ENCODE data around the gene IGSF8. TPM values are rescaled to one million over a fixed set of nuclear protein-coding genes. Genes with fewer than 3 reads are reported as not detected.

IGSF8 gene
- total and polyA plus RNA-seq, 3 experiments from 2014 or later, result 39.5 to 59.2 (median 42.7) TPM

GRCh38 chr1:160047111-160047991 lies 51.1 kb downstream of the IGSF8 start:
- POLR2A ChIA-PET, result interaction anchor here (1.1 kb wide), 1 partner anchor 52 kb away, joined by 4 read pairs; the partner anchor contains the start of gene IGSF8
- no peaks in the 10 kb centered on the region for H3K36me3 Mint-ChIP-seq
- peaks cover 10 to 11% (median 10%) of the 10 kb centered on the region in 3 donors for H3K4me1 Mint-ChIP-seq
- Histone ChIP-seq H3K36me3 (ENCODE audit: insufficient read depth, low read length) (no peaks in the 10 kb centered on the region), H3K27me3 (ENCODE audit: insufficient read depth, low read length, poor library complexity, severe bottlenecking) (peaks cover 4% of the 10 kb centered on the region), H3K4me3 (ENCODE audit: low read length) (peak overlapping the region; percentile 7), H3K4me1 (ENCODE audit: insufficient read depth, low read length) (peaks cover 10% of the 10 kb centered on the region), H3K9me3 (ENCODE audit: low read length) (no peaks in the 10 kb centered on the region), H3K27ac (ENCODE audit: low read depth, low read length) (no peak overlapping the region)
- no peaks in the 10 kb centered on the region for H3K9me3 Mint-ChIP-seq
- peak overlapping the region in 6 of 7 donors; percentile 59 to 80 (median 72) for H3K4me3 Mint-ChIP-seq
- CTCF ChIA-PET, result interaction anchor here (1.0 to 4.5 kb wide), 17 partner anchors 10 to 256 kb away, joined by 3 to 63 read pairs (median 4); partner anchors contain the start of genes KCNJ10, KCNJ9 and PIGM
- DNase-seq, result no peak
- peaks cover 13 to 65% of the 10 kb centered on the region in 2 donors for H3K27me3 Mint-ChIP-seq
- H3K27ac Mint-ChIP-seq, result peak overlapping the region in 2 of 8 donors; percentile 26 to 62

- H3K27ac ChIP-seq (ENCODE audit: low read depth, low read length), result no peak overlapping the region
- DNase-seq, result peak in 3 of 5 donors; percentile 39 to 62 (median 56)
- ChIA-PET CTCF (interaction anchor here (1.0 to 4.5 kb wide), 19 partner anchors 9 to 257 kb away, joined by 3 to 63 read pairs (median 4); partner anchors contain the start of genes KCNJ10, KCNJ9 and PIGM), POLR2A (interaction anchor here (1.1 kb wide), 1 partner anchor 52 kb away, joined by 4 read pairs; the partner anchor contains the start of gene IGSF8)
- H3K9me3 ChIP-seq (ENCODE audit: low read length), result no peaks in the 10 kb centered on the region
- no peaks in the 10 kb centered on the region for H3K36me3 ChIP-seq (ENCODE audit: insufficient read depth, low read length)
- peak overlapping the region; percentile 7 for H3K4me3 ChIP-seq (ENCODE audit: low read length)
- Mint-ChIP-seq H3K27ac (peak overlapping the region in 3 of 8 donors; percentile 20 to 78 (median 62)), H3K36me3 (no peaks in the 10 kb centered on the region), H3K27me3 (peaks cover 13 to 60% of the 10 kb centered on the region in 2 donors), H3K9me3 (no peaks in the 10 kb centered on the region), H3K4me3 (peak overlapping the region in 6 of 7 donors; percentile 59 to 80 (median 72)), H3K4me1 (peaks cover 10 to 11% (median 10%) of the 10 kb centered on the region in 3 donors)
- peaks cover 3% of the 10 kb centered on the region for H3K27me3 ChIP-seq (ENCODE audit: insufficient read depth, low read length, poor library complexity, severe bottlenecking)
- peaks cover 10% of the 10 kb centered on the region for H3K4me1 ChIP-seq (ENCODE audit: insufficient read depth, low read length)
These were observed 51.8 kb downstream of the IGSF8 start for GRCh38 chr1:160046494-160047110.

- Histone ChIP-seq H3K36me3 (ENCODE audit: insufficient read depth, low read length) (no peaks in the 10 kb centered on the region), H3K27me3 (ENCODE audit: insufficient read depth, low read length, poor library complexity, severe bottlenecking) (no peaks in the 10 kb centered on the region), H3K27ac (ENCODE audit: low read depth, low read length) (no peak overlapping the region), H3K9me3 (ENCODE audit: low read length) (no peaks in the 10 kb centered on the region), H3K4me3 (ENCODE audit: low read length) (no peak overlapping the region), H3K4me1 (ENCODE audit: insufficient read depth, low read length) (peaks cover 10% of the 10 kb centered on the region)
- ChIA-PET POLR2A (no interaction called here), CTCF (interaction anchor here (0.7 to 4.5 kb wide), 9 partner anchors 11 to 207 kb away, joined by 3 to 63 read pairs (median 9); partner anchors contain the start of genes KCNJ9 and PIGM)
- H3K9me3 Mint-ChIP-seq, result no peaks in the 10 kb centered on the region
- H3K36me3 Mint-ChIP-seq, result no peaks in the 10 kb centered on the region
- peaks cover 10 to 11% (median 10%) of the 10 kb centered on the region in 3 donors for H3K4me1 Mint-ChIP-seq
- no peak overlapping the region for H3K4me3 Mint-ChIP-seq
- H3K27me3 Mint-ChIP-seq, result peaks cover 12 to 55% of the 10 kb centered on the region in 2 donors
- DNase-seq, result no peak
- H3K27ac Mint-ChIP-seq, result no peak overlapping the region
These were observed 52.8 kb downstream of the IGSF8 start for GRCh38 chr1:160045653-160046052.

- CTCF ChIA-PET, result interaction anchor here (1.5 kb wide), 1 partner anchor 42 kb away, joined by 4 read pairs; no protein-coding TSS in a partner anchor
These were observed 54.9 kb downstream of the IGSF8 start for GRCh38 chr1:160043543-160043942.

More at GRCh38 chr1:160043543-160043942, 54.9 kb downstream of the IGSF8 start:
- Histone ChIP-seq H3K4me1 (ENCODE audit: insufficient read depth, low read length) (peaks cover 10% of the 10 kb centered on the region), H3K36me3 (ENCODE audit: insufficient read depth, low read length) (no peaks in the 10 kb centered on the region), H3K27ac (ENCODE audit: low read depth, low read length) (no peak overlapping the region), H3K9me3 (ENCODE audit: low read length) (no peaks in the 10 kb centered on the region), H3K4me3 (ENCODE audit: low read length) (no peak overlapping the region), H3K27me3 (ENCODE audit: insufficient read depth, low read length, poor library complexity, severe bottlenecking) (no peaks in the 10 kb centered on the region)
- Mint-ChIP-seq H3K9me3 (no peaks in the 10 kb centered on the region), H3K27me3 (peaks cover 10 to 41% of the 10 kb centered on the region in 2 donors), H3K27ac (no peak overlapping the region), H3K4me1 (peaks cover 10 to 11% (median 10%) of the 10 kb centered on the region in 3 donors), H3K36me3 (peaks cover 0 to 2% (median 0%) of the 10 kb centered on the region in 3 donors), H3K4me3 (no peak overlapping the region)
- POLR2A ChIA-PET, result no interaction called here
- DNase-seq, result no peak

Other genes starting within 250 kb of the IGSF8 start
- not detected for gene VSIG8, start 236.0 kb downstream of the IGSF8 start, total RNA-seq
- not detected for gene VSIG8, start 236.0 kb downstream of the IGSF8 start, polyA plus RNA-seq
- 1 to 10 TPM in 1 of 2 experiments, under 1 TPM in 1; 0.75 to 1.2 TPM for gene CFAP45, start 198.5 kb downstream of the IGSF8 start, total RNA-seq
- gene CFAP45, start 198.5 kb downstream of the IGSF8 start, polyA plus RNA-seq, result 0.18 TPM
- 100 to 1,000 TPM; 566 to 578 TPM for gene TAGLN2, start 173.1 kb downstream of the IGSF8 start, total RNA-seq
- 811 TPM for gene TAGLN2, start 173.1 kb downstream of the IGSF8 start, polyA plus RNA-seq
- under 1 TPM; 0.04 to 0.11 TPM for gene IGSF9, start 153.0 kb downstream of the IGSF8 start, total RNA-seq
- not detected for gene IGSF9, start 153.0 kb downstream of the IGSF8 start, polyA plus RNA-seq
- not detected for gene SLAMF9, start 144.4 kb downstream of the IGSF8 start, total RNA-seq
- not detected for gene SLAMF9, start 144.4 kb downstream of the IGSF8 start, polyA plus RNA-seq
- gene PIGM, start 66.6 kb downstream of the IGSF8 start, total RNA-seq, result 1 to 10 TPM; 6.5 to 6.9 TPM
- gene PIGM, start 66.6 kb downstream of the IGSF8 start, polyA plus RNA-seq, result 3.2 TPM
- under 1 TPM in 1 of 2 experiments, not detected in 1; 0.13 TPM for gene KCNJ10, start 28.5 kb downstream of the IGSF8 start, total RNA-seq
- not detected for gene KCNJ10, start 28.5 kb downstream of the IGSF8 start, polyA plus RNA-seq
- under 1 TPM in 1 of 2 experiments, not detected in 1; 0.04 TPM for gene KCNJ9, start 17.1 kb downstream of the IGSF8 start, total RNA-seq
- not detected for gene KCNJ9, start 17.1 kb downstream of the IGSF8 start, polyA plus RNA-seq
- gene ATP1A2, start 17.1 kb upstream of the IGSF8 start, total RNA-seq, result not detected
- not detected for gene ATP1A2, start 17.1 kb upstream of the IGSF8 start, polyA plus RNA-seq
- not detected for gene ATP1A4, start 53.0 kb upstream of the IGSF8 start, total RNA-seq
- gene ATP1A4, start 53.0 kb upstream of the IGSF8 start, polyA plus RNA-seq, result not detected
- not detected for gene CASQ1, start 92.0 kb upstream of the IGSF8 start, total RNA-seq
- not detected for gene CASQ1, start 92.0 kb upstream of the IGSF8 start, polyA plus RNA-seq
- gene PEA15, start 106.8 kb upstream of the IGSF8 start, total RNA-seq, result 10 to 100 TPM; 77.4 to 81.4 TPM
- 9.1 TPM for gene PEA15, start 106.8 kb upstream of the IGSF8 start, polyA plus RNA-seq
- gene DCAF8, start 163.9 kb upstream of the IGSF8 start, total RNA-seq, result 10 to 100 TPM; 95.6 to 97.0 TPM
- gene DCAF8, start 163.9 kb upstream of the IGSF8 start, polyA plus RNA-seq, result 54.2 TPM
- 10 to 100 TPM; 56.1 to 57.5 TPM for gene PEX19, start 186.5 kb upstream of the IGSF8 start, total RNA-seq
- 47.7 TPM for gene PEX19, start 186.5 kb upstream of the IGSF8 start, polyA plus RNA-seq
- 100 to 1,000 TPM; 129 to 139 TPM for gene COPA, start 244.6 kb upstream of the IGSF8 start, total RNA-seq
- 121 TPM for gene COPA, start 244.6 kb upstream of the IGSF8 start, polyA plus RNA-seq
- 10 to 100 TPM; 58.7 to 61.3 TPM for gene NCSTN, start 244.8 kb upstream of the IGSF8 start, total RNA-seq
- 74.4 TPM for gene NCSTN, start 244.8 kb upstream of the IGSF8 start, polyA plus RNA-seq

Measured in CD8-positive, alpha-beta memory T cell (primary cell).